SJCRH30 (cell line): ENCODE results near the gene DMC1. TPM values are rescaled to one million over a fixed set of nuclear protein-coding genes. Genes with fewer than 3 reads are reported as not detected.
"Not testable (repeated sequence)": the region's sequence is repeated elsewhere in the genome, so short reads cannot be mapped to it uniquely, and the experiment has no call there.

Source experiments
- DNase-seq, 2 experiments: peaks; one replicate each; pipeline ENCODE4 v3.0.0-alpha.2; 2015 to 2020
- H3K27ac ChIP-seq: fragments of 250-450 bp; sonication (Bioruptor Pico); 2 replicates; pipeline ENCODE4 v1.5.1; 2020; ENCODE audit warnings: mild to moderate bottlenecking, moderate library complexity
- H3K27me3 ChIP-seq: fragments of 250-450 bp; sonication (Bioruptor Pico); 2 replicates; pipeline ENCODE4 v1.5.1; 2020; ENCODE audit warnings: mild to moderate bottlenecking, moderate library complexity
- H3K36me3 ChIP-seq: fragments of 250-450 bp; sonication (Bioruptor Pico); 2 replicates; pipeline ENCODE4 v1.5.1; 2020; ENCODE audit warnings: mild to moderate bottlenecking, moderate library complexity
- H3K4me1 ChIP-seq: fragments of 250-450 bp; sonication (Bioruptor Pico); 2 replicates; pipeline ENCODE4 v1.5.1; 2020; ENCODE audit warnings: mild to moderate bottlenecking, moderate library complexity
- H3K4me3 ChIP-seq: fragments of 250-450 bp; sonication (Bioruptor Pico); 2 replicates; pipeline ENCODE4 v1.5.1; 2020; ENCODE audit warnings: mild to moderate bottlenecking, moderate library complexity
- H3K9me3 ChIP-seq: fragments of 250-450 bp; sonication (Bioruptor Pico); replicated peaks from 2 replicates; pipeline ENCODE4 v1.5.1; 2020; ENCODE audit warnings: mild to moderate bottlenecking, moderate library complexity
- total RNA-seq: library from RNA; depleted of rRNA; stranded (reverse); fragments of >200 nt; shearing (Covaris generic); gene quantifications from 2 replicates; pipeline ENCODE4 v1.2.3, GENCODE V29; 2014; rRNA removed

Gene DMC1, protein sequence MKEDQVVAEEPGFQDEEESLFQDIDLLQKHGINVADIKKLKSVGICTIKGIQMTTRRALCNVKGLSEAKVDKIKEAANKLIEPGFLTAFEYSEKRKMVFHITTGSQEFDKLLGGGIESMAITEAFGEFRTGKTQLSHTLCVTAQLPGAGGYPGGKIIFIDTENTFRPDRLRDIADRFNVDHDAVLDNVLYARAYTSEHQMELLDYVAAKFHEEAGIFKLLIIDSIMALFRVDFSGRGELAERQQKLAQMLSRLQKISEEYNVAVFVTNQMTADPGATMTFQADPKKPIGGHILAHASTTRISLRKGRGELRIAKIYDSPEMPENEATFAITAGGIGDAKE
- total RNA-seq, result not detected in 2 replicates

DNA sequence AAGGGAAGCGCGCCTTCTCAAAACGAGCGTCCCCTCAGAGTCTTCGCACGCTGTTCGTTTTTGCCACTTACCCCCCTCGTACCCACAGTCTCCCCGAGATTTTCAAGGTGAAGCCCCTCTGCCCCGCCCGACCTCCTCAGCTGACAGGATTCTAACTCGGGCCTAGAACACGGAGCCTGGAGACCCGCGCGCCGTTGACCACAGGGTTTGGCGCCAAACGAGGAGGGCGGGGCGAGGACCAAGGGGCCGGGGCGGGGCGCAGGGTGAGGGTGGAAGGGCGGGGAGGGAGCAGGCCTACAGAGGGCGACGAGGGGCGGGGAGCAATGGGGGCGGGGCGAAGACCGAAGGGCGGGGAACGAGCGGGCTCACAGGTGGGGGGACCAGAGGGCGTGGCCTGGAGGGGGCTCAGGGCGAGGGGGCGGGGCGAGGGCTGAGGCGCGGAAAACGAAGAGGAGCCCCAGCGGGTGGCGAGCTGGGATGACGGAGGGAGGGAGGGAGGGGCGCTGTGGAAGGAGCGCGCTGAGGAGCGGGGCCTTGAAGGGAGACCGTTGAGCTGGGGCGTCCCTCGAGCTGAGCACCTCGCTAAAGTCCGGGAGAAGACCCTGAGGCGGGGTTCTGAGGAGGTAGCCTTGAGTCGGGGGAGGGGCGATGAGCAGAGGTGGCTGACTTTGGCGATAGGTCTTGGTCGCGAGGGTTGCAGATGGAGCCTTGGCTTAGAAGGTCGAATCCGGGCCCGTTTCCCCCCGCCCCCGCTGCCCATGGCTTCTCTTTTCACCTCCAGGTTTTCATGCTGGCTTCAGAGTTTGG lies at the start of gene DMC1:
TSS of gene DMC1 (minus strand) at position 212 of the 807 bp plus-strand sequence. CDS start 1,927 bp downstream, outside the sequence.
- Histone ChIP-seq H3K4me3 (no peak within 1 kb of the TSS), H3K27me3 (no peaks in the 10 kb centered on the region), H3K4me1 (peaks cover 11% of the 10 kb centered on the region), H3K27ac (no peak within 1 kb of the TSS), H3K36me3 (no peaks in the 10 kb centered on the region), H3K9me3 (no peaks in the 10 kb centered on the region)
- DNase-seq, result no peak

DNA sequence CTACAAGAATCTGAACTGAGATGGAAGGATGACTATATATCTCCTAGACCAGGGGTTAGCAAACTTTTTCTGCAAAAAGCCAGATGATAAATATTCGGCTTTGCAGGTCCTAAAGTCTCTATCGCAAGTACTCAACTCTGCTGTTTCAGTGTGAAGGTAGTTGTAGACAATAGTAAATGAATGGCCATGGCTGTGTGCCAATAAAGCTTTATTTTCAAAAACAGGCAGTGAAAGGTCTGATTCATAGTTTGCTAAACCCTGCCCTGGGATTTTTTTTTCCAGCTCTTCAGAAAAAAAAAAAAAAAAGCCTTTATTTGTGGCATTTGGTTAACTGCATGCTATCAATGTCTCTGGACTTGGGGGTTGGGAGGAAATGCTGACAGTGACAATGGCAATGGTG lies 48.7 kb upstream of the DMC1 start:
- Histone ChIP-seq H3K4me3 (no peak overlapping the region), H3K4me1 (no peaks in the 10 kb centered on the region), H3K27ac (no peak overlapping the region), H3K9me3 (no peaks in the 10 kb centered on the region), H3K27me3 (no peaks in the 10 kb centered on the region), H3K36me3 (no peaks in the 10 kb centered on the region)
- DNase-seq, result no peak

DNA sequence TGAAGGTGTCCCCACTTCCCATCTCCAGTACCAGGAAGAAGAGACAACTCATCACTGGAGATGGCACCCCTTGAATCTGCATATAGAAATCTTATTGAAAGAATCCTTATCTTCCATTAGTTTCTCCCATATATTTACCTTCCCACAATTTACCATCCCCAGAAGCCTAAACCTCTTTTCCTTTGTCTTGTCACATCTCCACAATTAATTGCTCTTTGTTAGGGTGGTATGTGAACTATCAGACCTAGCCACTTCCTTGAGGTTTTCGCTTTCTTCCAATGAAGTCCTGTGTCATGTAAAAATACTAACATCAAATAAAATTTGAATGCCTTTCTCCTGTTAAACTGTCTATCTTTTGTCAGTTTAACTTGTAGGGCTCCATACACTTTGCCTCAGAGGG lies 48.3 kb upstream of the DMC1 start:
- H3K4me3 ChIP-seq, result no peak overlapping the region
- no peaks in the 10 kb centered on the region for H3K4me1 ChIP-seq
- no peak for DNase-seq
- H3K27ac ChIP-seq, result no peak overlapping the region
- H3K9me3 ChIP-seq, result no peaks in the 10 kb centered on the region
- H3K36me3 ChIP-seq, result no peaks in the 10 kb centered on the region
- no peaks in the 10 kb centered on the region for H3K27me3 ChIP-seq

DNA sequence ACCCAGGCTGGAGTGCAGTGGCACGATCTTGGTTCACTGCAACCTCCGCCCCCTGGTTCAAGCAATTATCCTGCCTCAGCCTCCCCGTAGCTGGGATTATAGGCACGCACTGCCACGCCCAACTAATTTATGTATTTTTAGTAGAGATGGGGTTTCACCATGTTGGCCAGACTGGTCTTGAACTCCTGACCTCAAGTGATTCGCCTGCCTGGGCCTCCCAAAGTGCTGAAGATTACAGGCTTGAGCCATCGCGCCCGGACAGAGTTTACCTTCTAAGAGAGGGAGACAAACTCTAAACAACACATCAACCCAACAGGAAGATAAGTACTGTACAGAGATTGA lies 45.1 kb upstream of the DMC1 start:
- H3K27me3 ChIP-seq, H3K4me1 ChIP-seq, H3K27ac ChIP-seq, H3K9me3 ChIP-seq, H3K4me3 ChIP-seq, H3K36me3 ChIP-seq, DNase-seq: not testable (repeated sequence)

DNA sequence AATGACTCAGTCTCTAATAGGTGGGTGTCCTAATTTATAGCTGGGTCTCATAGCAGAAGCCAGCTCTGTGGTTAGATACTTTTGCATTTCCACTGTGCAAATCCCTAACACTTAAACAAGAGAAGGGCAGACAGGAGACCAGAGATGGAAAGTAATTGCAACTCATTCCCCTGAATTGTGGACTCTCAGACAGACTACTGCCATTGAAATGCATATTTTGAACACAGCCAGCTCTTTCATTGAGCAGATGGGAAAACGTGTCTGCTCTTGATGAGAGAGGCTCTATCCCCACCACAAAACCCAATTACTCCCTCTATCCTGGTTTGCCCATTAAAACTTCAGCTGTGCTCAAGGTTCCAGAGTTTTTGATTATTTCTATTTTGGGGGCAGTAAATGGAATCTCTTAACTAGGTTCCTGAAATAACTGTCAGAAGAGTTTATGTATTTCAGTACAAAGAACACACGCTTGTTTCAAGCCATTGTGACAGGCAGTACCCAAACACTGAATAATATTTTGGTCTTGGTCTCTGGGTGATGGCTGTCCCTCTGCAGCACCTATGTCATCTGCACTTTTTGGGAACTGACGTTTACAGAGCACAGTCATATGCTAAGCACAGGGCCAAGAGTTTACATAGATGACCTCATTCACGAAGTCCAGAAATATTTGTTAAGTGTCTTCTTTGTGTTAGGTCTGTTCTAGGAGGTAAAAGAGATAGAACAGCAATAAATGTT lies 44.5 kb upstream of the DMC1 start:
- H3K36me3 ChIP-seq, result no peaks in the 10 kb centered on the region
- no peaks in the 10 kb centered on the region for H3K27me3 ChIP-seq
- no peaks in the 10 kb centered on the region for H3K4me1 ChIP-seq
- H3K9me3 ChIP-seq, result no peaks in the 10 kb centered on the region
- no peak overlapping the region for H3K4me3 ChIP-seq
- no peak overlapping the region for H3K27ac ChIP-seq
- no peak for DNase-seq

DNA sequence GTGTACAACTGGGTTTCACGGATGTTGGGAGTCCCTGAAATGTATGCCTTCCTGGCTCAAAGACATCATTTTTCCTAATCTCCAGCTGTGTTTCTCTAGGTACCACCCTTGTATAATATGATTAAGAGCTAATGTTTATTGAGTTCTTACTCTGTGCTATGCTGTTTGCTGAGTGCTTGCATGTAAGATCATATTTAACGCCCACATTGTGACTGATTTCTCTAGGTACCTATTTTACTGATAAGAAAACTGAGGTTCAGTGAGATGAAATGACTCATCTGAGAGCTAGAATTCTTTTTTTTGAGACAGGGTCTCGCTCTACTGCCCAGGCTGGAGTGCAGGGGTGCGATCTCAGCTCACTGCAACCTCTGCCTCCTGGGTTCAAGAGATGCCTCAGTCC lies 43.6 kb upstream of the DMC1 start:
- Histone ChIP-seq H3K4me3 (no peak overlapping the region), H3K9me3 (no peaks in the 10 kb centered on the region), H3K27ac (no peak overlapping the region), H3K36me3 (no peaks in the 10 kb centered on the region), H3K27me3 (no peaks in the 10 kb centered on the region), H3K4me1 (no peaks in the 10 kb centered on the region)
- no peak for DNase-seq

DNA sequence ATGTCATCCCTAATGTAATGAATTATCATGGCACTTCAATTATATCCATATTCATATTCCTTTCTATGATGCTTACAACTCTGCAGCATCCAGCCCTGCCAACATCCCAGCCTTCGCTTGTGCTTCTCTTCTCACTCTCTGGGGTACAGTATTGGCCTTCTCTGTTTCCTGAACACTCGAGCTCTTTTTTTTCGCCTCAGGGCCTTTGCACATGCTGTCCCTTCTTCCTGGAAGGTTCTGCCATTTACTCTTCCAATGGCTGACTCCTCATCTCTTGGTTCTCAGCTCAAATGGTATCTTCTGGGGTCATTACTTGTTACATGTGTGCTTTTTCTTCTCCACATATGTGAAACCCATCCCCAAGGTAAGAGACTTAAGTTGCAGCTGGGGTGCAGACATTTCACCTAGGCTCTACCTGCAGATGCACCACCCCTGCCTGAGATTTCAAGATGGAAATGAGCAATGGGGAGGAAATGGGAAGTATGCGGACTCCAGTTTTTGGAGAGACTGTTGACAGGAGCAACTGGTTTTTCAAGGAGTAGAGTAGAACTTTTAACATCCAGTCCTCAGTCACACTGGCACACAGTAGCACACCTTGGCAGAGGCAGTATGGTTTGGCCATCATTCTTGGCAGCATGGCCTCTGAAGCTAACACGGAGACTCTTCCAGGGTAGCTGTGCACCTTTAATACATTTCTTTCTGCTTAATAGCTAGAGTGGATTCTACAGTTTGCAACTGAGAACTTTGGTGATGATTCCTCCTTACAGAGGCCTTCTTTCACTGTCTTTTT lies 42.4 kb upstream of the DMC1 start:
- DNase-seq, result no peak
- H3K36me3 ChIP-seq, result no peaks in the 10 kb centered on the region
- no peak overlapping the region for H3K4me3 ChIP-seq
- no peaks in the 10 kb centered on the region for H3K4me1 ChIP-seq
- no peaks in the 10 kb centered on the region for H3K27me3 ChIP-seq
- no peak overlapping the region for H3K27ac ChIP-seq
- H3K9me3 ChIP-seq, result no peaks in the 10 kb centered on the region

DNA sequence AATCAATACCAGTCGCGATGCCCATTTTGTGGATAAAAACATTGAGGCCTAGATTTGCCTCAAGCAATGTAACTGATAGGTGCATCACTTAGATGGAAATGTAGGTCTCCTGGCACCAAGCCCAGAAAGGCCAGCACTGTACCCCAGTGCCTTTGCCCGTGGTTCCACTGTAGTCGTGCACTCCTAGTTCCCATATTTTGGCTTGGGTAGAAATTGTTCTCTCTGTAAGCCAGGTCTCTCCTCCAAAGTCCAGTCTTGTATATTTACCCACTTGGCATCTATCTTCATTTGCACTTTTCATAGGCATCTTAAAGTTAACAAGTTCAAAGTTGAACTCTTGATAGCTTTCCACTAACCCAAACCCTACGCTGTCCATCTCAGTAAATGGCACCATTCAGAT lies 41.6 kb upstream of the DMC1 start:
- Histone ChIP-seq H3K4me3 (no peak overlapping the region), H3K4me1 (no peaks in the 10 kb centered on the region), H3K27ac (no peak overlapping the region), H3K36me3 (no peaks in the 10 kb centered on the region), H3K9me3 (no peaks in the 10 kb centered on the region), H3K27me3 (no peaks in the 10 kb centered on the region)
- no peak for DNase-seq

DNA sequence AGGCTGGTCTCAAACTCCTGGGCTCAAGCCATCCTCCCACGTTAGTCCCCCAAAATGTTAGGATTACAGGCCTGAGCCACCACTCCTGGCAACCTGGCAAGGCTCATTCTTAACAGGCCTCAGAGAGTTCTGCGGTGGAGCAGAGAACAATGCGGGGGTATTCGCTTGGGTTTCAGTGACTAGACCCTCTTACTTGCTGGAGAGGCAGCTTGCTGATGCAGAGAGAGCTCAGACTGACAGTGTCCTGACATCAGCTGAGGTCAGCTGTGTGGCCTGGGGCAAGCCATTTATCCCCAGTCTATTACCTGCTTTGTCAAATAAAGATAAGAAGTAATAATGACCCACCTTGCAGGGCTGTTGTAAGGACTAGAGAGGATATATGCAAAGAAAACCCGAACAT lies 40.3 kb upstream of the DMC1 start:
- Histone ChIP-seq H3K36me3 (no peaks in the 10 kb centered on the region), H3K9me3 (no peaks in the 10 kb centered on the region), H3K4me3 (no peak overlapping the region), H3K4me1 (no peaks in the 10 kb centered on the region), H3K27me3 (no peaks in the 10 kb centered on the region), H3K27ac (no peak overlapping the region)
- DNase-seq, result no peak

DNA sequence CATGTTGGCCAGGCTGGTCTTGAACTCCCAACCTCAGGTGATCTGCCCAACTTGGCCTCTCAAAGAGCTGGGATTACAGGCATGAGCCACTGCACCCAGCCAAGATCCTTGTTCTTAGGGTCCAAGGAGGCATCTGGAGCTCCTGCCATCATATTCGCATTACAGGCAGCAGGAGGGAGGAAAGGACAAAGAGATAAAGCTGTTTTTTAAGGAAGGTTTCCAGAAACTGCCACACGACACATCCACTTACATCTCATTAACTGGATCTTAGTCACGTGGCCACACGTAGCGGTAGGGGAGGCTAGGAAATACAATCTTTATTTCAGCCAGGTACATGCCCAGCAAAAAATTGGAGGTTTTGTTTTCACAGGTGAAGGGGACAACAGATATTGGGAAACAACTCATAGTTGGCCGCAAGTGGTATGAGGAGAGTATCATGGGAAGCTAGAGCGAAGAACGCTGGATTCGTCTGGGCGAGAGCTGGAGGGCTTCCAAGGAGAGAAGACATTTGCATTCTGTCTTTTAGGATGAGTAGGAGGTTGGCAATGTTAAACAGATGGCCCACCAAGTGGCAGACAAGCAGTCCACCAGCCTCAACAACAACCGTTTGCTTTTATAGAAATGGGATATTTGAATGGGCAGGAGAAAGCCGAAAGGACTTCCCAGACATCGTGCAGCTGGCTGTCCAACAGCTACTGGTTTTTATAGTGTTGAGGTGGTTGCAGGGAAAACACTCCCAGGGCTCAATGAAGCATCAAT lies 39.2 kb upstream of the DMC1 start:
- H3K4me1 ChIP-seq, result no peaks in the 10 kb centered on the region
- no peaks in the 10 kb centered on the region for H3K36me3 ChIP-seq
- no peak overlapping the region for H3K4me3 ChIP-seq
- no peaks in the 10 kb centered on the region for H3K27me3 ChIP-seq
- H3K9me3 ChIP-seq, result no peaks in the 10 kb centered on the region
- H3K27ac ChIP-seq, result no peak overlapping the region
- DNase-seq, result no peak

DNA sequence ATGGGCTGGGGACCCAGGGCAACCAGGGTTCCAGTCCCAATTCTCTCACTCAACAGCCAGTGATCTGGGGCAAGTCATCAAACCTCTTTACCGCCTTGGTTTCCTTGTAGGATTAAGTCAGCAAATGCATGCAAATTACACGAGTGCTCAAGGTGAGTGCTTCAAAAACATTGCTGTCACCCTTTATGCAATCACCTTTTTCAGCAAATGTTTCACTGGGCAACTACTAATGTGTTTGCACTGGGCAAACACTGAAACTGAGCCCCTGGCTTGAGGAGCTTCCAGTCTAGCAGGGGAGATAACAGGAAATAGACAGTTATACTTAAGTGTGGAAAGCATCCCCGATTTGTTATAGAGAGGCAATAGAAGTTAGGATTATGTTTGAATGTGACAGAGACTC lies 37.7 kb upstream of the DMC1 start:
- Histone ChIP-seq H3K4me3 (no peak overlapping the region), H3K27ac (no peak overlapping the region), H3K4me1 (no peaks in the 10 kb centered on the region), H3K36me3 (no peaks in the 10 kb centered on the region), H3K27me3 (no peaks in the 10 kb centered on the region), H3K9me3 (no peaks in the 10 kb centered on the region)
- no peak for DNase-seq

DNA sequence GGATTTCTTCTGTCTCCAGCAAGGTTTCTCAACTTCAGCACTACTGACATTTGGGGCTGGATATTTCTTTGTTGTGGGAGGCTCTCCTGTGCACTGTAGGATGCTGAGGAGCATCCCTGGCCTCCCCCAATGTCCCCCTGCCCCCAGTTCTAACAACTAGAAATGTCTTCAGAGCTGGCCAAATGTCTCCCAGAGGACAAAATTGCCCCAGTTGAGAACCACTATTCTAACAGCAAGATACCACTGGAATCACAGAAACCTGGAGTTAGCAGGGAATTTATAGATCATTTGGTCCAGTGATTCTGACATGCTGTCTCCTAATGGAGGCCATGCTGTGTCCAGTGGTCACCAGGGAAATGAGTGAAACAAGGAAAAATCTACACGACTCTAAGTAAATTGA lies 32.2 kb upstream of the DMC1 start:
- H3K4me1 ChIP-seq, result no peaks in the 10 kb centered on the region
- no peak for DNase-seq
- H3K9me3 ChIP-seq, result no peaks in the 10 kb centered on the region
- H3K27ac ChIP-seq, result no peak overlapping the region
- no peaks in the 10 kb centered on the region for H3K27me3 ChIP-seq
- no peak overlapping the region for H3K4me3 ChIP-seq
- H3K36me3 ChIP-seq, result no peaks in the 10 kb centered on the region

DNA sequence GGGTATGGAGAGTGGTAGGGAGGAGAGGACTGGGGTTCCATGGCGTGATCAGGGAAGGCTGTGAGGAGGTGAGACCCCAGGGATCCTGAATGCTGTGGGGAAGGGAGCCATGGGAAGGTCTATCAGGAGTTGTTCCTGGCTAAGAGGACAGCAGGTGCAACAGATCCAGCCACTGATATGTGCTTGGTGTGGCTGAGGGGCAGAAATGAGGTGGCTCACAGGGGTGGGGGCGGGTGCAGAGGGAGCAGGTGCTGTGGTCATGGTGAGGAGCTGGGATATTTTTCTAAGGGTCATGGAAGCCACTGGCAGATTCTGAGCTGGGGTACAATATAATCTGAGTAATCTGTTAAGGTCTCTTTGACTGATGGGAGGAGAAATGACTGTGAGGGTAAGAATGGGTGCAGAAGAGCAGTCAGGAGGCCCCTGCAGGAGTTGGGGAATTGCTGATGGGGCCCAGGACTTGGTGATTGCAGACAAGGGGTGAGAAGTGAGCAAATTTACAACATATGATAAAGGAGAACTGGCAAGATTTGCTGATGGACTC lies 31.3 kb upstream of the DMC1 start:
- no peak for DNase-seq
- Histone ChIP-seq H3K27ac (no peak overlapping the region), H3K4me1 (no peaks in the 10 kb centered on the region), H3K36me3 (no peaks in the 10 kb centered on the region), H3K9me3 (no peaks in the 10 kb centered on the region), H3K4me3 (no peak overlapping the region), H3K27me3 (no peaks in the 10 kb centered on the region)

DNA sequence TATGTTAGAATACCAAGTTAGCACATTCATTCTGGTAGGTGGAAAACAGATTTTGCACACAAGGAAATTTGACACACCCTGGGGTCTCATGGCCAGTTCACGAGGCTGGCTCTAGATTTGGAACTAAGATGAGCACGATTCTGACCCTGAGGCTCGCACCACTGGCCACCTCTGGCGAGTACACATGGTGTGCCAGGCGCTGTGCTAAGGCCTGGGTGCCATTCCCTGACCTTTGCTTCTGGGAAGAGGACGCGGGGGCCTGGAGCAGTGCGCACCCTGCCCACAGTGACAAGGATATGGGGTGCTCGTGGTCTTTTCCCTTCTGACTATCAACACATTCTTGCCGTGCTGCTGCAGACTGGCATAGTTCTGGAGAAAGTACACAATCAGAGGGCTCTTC lies 29.5 kb upstream of the DMC1 start:
- H3K36me3 ChIP-seq, result no peaks in the 10 kb centered on the region
- H3K27me3 ChIP-seq, result no peaks in the 10 kb centered on the region

More for the DNA sequence above, 29.5 kb upstream of the DMC1 start:
- Histone ChIP-seq H3K9me3 (no peaks in the 10 kb centered on the region), H3K4me1 (no peaks in the 10 kb centered on the region), H3K4me3 (no peak overlapping the region), H3K27ac (no peak overlapping the region)
- DNase-seq, result no peak
